ENCODE results near the gene TUBGCP2. TPM values are rescaled to one million over a fixed set of nuclear protein-coding genes. Genes with fewer than 3 reads are reported as not detected.
A peak's percentile ranks its signal among the peaks of the same experiment; 100 is the strongest.

Gene TUBGCP2
- total and polyA plus RNA-seq, 9 of the 15 experiments (the other 6 are each of a cell fraction or from before 2014, with no cell fraction given): 4.3 to 56.6 (median 28.4) TPM

- TF ChIP-seq CTCFL (IDR thresholded peaks at IDR 0.05; ENCODE audit: borderline replicate concordance, insufficient read depth, low read depth, low read length, poor library complexity, severe bottlenecking) (peak; percentile 71), CREB1 (IDR thresholded peaks at IDR 0.05) (no peak), CREB1 (CRISPR knock-in tag; IDR thresholded peaks at IDR 0.05) (peak; percentile 72; the same call in 1 of the 2 replicates), ATF7 (IDR thresholded peaks at IDR 0.05) (peak; percentile 58), BRCA1 (IDR thresholded peaks at IDR 0.05) (no peak), BRCA1 (CRISPR knock-in tag; IDR thresholded peaks at IDR 0.05) (no peak), MYC (IDR thresholded peaks at IDR 0.05; ENCODE audit: low read depth, low read length) (peak; percentile 71), MYC (CRISPR knock-in tag; IDR thresholded peaks at IDR 0.05; ENCODE audit: borderline replicate concordance, low read depth) (no peak), HMG20B (CRISPR knock-in tag; IDR thresholded peaks at IDR 0.05) (no peak), TAF9B (IDR thresholded peaks at IDR 0.05; ENCODE audit: partially characterized antibody) (no peak), YY1 (IDR thresholded peaks at IDR 0.05; ENCODE audit: borderline replicate concordance in 1 of 3, control insufficient read depth in 1 of 3, extremely low read depth in 1 of 3, insufficient read depth in 3 of 3, insufficient read length in 1 of 3, insufficient replicate concordance in 2 of 3, low read depth in 1 of 3, low read length in 2 of 3) (peak in 2 of 3 experiments; percentile 14 to 41), POLR2G (IDR thresholded peaks at IDR 0.05; ENCODE audit: low read depth, low read length) (peak; percentile 71), ZFX (CRISPR knock-in tag; IDR thresholded peaks at IDR 0.05) (peak; percentile 67), TEAD1 (CRISPR knock-in tag; IDR thresholded peaks at IDR 0.05) (peak in 1 of 2 experiments; percentile 40; a peak in 1 of 4 replicates), ARID4B (CRISPR knock-in tag; IDR thresholded peaks at IDR 0.05) (peak; percentile 59; the same call in 1 of the 2 replicates), SRSF9 (IDR thresholded peaks at IDR 0.05; ENCODE audit: borderline replicate concordance, low read depth, low read length) (no peak), KDM4B (IDR thresholded peaks at IDR 0.05; ENCODE audit: borderline replicate concordance in 2 of 2, low read depth in 1 of 2) (no peak), NONO (IDR thresholded peaks at IDR 0.05; ENCODE audit: low read depth in 2 of 2, low read length in 1 of 2) (0 out of 4 replicates have a peak, but pooled peaks of 1 of the 2 experiments have one; percentile 32)
These were observed 9.9 kb upstream of the TUBGCP2 start (continued) for GRCh38 chr10:133318494-133319127.
